ENCODE results near the gene KCNK18.

The KCNK18 gene

GRCh38 chr10:117254774-117255735, 57.8 kb downstream of the KCNK18 start:
- DNase-seq: no peak

- DNase-seq: no peak
Measured at GRCh38 chr10:117255835-117256460, 58.7 kb downstream of the KCNK18 start.

- DNase-seq: no peak
Measured at GRCh38 chr10:117256910-117257309, 59.6 kb downstream of the KCNK18 start.

GRCh38 chr10:117257721-117258120, 60.4 kb downstream of the KCNK18 start:
- no peak for DNase-seq

- no peak for DNase-seq
Measured at GRCh38 chr10:117259279-117259678, 62.0 kb downstream of the KCNK18 start.
